ENCODE measurements around the gene TTLL9. TPM values are rescaled to one million over a fixed set of nuclear protein-coding genes. Genes with fewer than 3 reads are reported as not detected.

TTLL9 gene
- total RNA-seq, 2 donors from 2014 or later: not detected

DNA sequence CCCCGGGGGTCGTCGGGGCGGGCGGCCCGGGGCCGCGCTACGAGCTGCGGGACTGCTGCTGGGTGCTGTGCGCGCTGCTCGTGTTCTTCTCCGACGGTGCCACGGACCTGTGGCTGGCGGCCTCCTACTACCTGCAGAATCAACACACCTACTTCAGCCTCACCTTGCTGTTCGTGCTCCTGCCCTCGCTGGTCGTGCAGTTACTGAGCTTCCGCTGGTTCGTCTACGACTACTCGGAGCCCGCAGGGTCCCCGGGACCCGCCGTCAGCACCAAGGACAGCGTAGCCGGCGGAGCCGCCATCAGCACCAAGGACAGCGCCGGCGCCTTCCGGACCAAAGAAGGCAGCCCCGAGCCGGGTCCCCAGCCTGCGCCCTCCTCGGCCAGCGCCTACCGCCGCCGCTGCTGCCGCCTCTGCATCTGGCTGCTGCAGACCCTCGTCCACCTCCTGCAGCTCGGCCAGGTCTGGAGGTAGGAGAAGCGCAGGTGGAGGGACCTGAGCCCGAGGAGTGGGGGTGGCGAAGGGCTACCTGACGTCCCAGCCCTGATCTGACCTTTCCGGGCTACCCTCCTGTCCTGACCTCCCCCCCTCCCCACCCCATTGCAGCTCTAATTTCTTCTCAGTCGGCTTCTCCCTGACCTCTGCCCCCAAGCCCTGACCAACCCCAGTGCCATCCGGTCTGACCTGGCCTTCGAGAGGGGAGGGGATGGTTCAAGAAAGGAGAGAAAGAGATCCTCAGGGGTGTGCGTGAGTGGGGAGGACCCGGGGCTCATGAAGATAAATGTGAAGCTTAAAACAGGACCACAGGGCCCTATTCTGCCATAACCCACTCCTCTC lies 98.1 kb downstream of the TTLL9 start:
- Histone ChIP-seq H3K4me1 (ENCODE audit: control insufficient read depth in 1 of 2, low read depth in 2 of 2) (no peaks in the 10 kb centered on the region), H3K36me3 (no peaks in the 10 kb centered on the region), H3K4me3 (no peak overlapping the region), H3K9me3 (no peaks in the 10 kb centered on the region), H3K27me3 (replicated peaks; ENCODE audit: insufficient read depth) (no peaks in the 10 kb centered on the region), H3K27ac (no peak overlapping the region)
- TF ChIP-seq, protein P1, sequence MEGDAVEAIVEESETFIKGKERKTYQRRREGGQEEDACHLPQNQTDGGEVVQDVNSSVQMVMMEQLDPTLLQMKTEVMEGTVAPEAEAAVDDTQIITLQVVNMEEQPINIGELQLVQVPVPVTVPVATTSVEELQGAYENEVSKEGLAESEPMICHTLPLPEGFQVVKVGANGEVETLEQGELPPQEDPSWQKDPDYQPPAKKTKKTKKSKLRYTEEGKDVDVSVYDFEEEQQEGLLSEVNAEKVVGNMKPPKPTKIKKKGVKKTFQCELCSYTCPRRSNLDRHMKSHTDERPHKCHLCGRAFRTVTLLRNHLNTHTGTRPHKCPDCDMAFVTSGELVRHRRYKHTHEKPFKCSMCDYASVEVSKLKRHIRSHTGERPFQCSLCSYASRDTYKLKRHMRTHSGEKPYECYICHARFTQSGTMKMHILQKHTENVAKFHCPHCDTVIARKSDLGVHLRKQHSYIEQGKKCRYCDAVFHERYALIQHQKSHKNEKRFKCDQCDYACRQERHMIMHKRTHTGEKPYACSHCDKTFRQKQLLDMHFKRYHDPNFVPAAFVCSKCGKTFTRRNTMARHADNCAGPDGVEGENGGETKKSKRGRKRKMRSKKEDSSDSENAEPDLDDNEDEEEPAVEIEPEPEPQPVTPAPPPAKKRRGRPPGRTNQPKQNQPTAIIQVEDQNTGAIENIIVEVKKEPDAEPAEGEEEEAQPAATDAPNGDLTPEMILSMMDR (IDR thresholded peaks at IDR 0.05): no peak
- DNase-seq (ENCODE audit: low spot score) (no peak), ATAC-seq (ENCODE audit: insufficient number of reproducible peaks, low FRiP score, low read depth) (no peak)

DNA sequence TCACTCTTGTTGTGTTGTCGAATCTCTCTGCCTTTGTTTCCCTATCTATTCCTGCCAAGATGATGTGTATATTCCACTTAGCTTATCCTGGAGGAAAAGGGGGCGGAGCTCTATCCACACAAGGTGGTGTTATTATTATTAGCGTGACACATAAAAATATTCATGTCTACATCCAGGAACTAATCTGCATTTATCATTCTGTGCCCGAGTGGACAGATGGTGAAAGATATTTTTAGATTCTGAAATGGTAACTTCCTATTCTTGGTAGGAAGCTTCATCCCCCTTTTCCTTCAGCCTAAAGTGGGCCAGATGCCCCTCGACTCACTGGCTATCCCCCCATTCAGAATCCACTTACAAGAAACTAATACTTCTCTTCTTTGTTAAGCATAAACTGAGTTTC lies 99.6 kb downstream of the TTLL9 start:
- Histone ChIP-seq H3K9me3 (no peaks in the 10 kb centered on the region), H3K27me3 (replicated peaks; ENCODE audit: insufficient read depth) (no peaks in the 10 kb centered on the region), H3K4me3 (no peak overlapping the region), H3K27ac (no peak overlapping the region), H3K4me1 (ENCODE audit: control insufficient read depth in 1 of 2, low read depth in 2 of 2) (no peaks in the 10 kb centered on the region), H3K36me3 (no peaks in the 10 kb centered on the region)
- ATAC-seq (ENCODE audit: insufficient number of reproducible peaks, low FRiP score, low read depth) (no peak), DNase-seq (ENCODE audit: low spot score) (no peak)
- TF ChIP-seq, protein P1 (IDR thresholded peaks at IDR 0.05): no peak

- Histone ChIP-seq H3K27ac (no peak overlapping the region), H3K4me3 (no peak overlapping the region), H3K4me1 (ENCODE audit: control insufficient read depth in 1 of 2, low read depth in 2 of 2) (no peaks in the 10 kb centered on the region), H3K36me3 (no peaks in the 10 kb centered on the region), H3K9me3 (no peaks in the 10 kb centered on the region), H3K27me3 (replicated peaks; ENCODE audit: insufficient read depth) (no peaks in the 10 kb centered on the region)
- TF ChIP-seq, protein P1 (IDR thresholded peaks at IDR 0.05): no peak
- ATAC-seq (ENCODE audit: insufficient number of reproducible peaks, low FRiP score, low read depth) (no peak), DNase-seq (ENCODE audit: low spot score) (no peak)
Observed at GRCh38 chr20:31972471-31973021, 102.1 kb downstream of the TTLL9 start.

- Histone ChIP-seq H3K27me3 (replicated peaks; ENCODE audit: insufficient read depth) (no peaks in the 10 kb centered on the region), H3K27ac (no peak overlapping the region), H3K9me3 (no peaks in the 10 kb centered on the region), H3K4me1 (ENCODE audit: control insufficient read depth in 1 of 2, low read depth in 2 of 2) (no peaks in the 10 kb centered on the region), H3K4me3 (no peak overlapping the region), H3K36me3 (no peaks in the 10 kb centered on the region)
- TF ChIP-seq, protein P1 (IDR thresholded peaks at IDR 0.05): no peak
- DNase-seq (ENCODE audit: low spot score): no peak
- ATAC-seq (ENCODE audit: insufficient number of reproducible peaks, low FRiP score, low read depth): no peak
Observed at GRCh38 chr20:31974296-31974695, 103.9 kb downstream of the TTLL9 start.

- ATAC-seq (ENCODE audit: insufficient number of reproducible peaks, low FRiP score, low read depth) (no peak), DNase-seq (ENCODE audit: low spot score) (no peak)
- TF ChIP-seq, protein P1 (IDR thresholded peaks at IDR 0.05): no peak
- Histone ChIP-seq H3K4me1 (ENCODE audit: control insufficient read depth in 1 of 2, low read depth in 2 of 2) (no peaks in the 10 kb centered on the region), H3K4me3 (no peak overlapping the region), H3K9me3 (no peaks in the 10 kb centered on the region), H3K36me3 (no peaks in the 10 kb centered on the region), H3K27me3 (replicated peaks; ENCODE audit: insufficient read depth) (no peaks in the 10 kb centered on the region), H3K27ac (no peak overlapping the region)
Observed at GRCh38 chr20:31974951-31975487, 104.6 kb downstream of the TTLL9 start.

Data from thoracic aorta (tissue), 2 donors.